HFFc6 (cell line): ENCODE measurements around the gene DEXI. TPM values are rescaled to one million over a fixed set of nuclear protein-coding genes. Genes with fewer than 3 reads are reported as not detected.
A peak's percentile ranks its signal among the peaks of the same experiment; 100 is the strongest.

ENCODE experiments used
- DNase-seq: peaks from one replicate; pipeline ENCODE4 v3.0.0-alpha.2; 2018
- H3K27ac Mint-ChIP-seq: 2 replicates; pipeline ENCODE4 v1.8.0; 2020; ENCODE audit warnings: mild to moderate bottlenecking, mixed read lengths
- H3K27me3 Mint-ChIP-seq: 2 replicates; pipeline ENCODE4 v1.8.0; 2021; ENCODE audit warnings: mild to moderate bottlenecking, moderate library complexity, mixed read lengths; ENCODE audit not compliant: insufficient read depth
- H3K36me3 Mint-ChIP-seq: 2 replicates; pipeline ENCODE4 v1.8.0; 2021; ENCODE audit warnings: low read depth, mixed read lengths
- H3K4me1 Mint-ChIP-seq: 2 replicates; pipeline ENCODE4 v1.8.0; 2020; ENCODE audit warnings: low read depth, mixed read lengths
- H3K4me3 Mint-ChIP-seq: 2 replicates; pipeline ENCODE4 v1.8.0; 2020; ENCODE audit warnings: mild to moderate bottlenecking, moderate library complexity, mixed read lengths
- H3K9me3 Mint-ChIP-seq: 2 replicates; pipeline ENCODE4 v1.8.0; 2020; ENCODE audit warnings: mild to moderate bottlenecking, mixed read lengths
- CTCF ChIP-seq: fragments of 200-600 bp; sonication (generic); IDR thresholded peaks from 2 replicates; pipeline ENCODE4 v1.5.0; 2021; ENCODE audit warnings: antibody characterized with exemption, mild to moderate bottlenecking
- total RNA-seq, 6 experiments: library from RNA; stranded (reverse); fragmentation: NEBNext Ultra II Directional; extraction: Animal tissue kit (Norgen Biotek cat#: 25700); gene quantifications; 2 replicates in 1 of 6; 3 replicates in 5 of 6; pipeline ENCODE4 v1.2.3, GENCODE V29; 2021

Gene DEXI
- total RNA-seq, 6 experiments from 2014 or later: 39.3 to 49.2 (median 44.3) TPM

DNA sequence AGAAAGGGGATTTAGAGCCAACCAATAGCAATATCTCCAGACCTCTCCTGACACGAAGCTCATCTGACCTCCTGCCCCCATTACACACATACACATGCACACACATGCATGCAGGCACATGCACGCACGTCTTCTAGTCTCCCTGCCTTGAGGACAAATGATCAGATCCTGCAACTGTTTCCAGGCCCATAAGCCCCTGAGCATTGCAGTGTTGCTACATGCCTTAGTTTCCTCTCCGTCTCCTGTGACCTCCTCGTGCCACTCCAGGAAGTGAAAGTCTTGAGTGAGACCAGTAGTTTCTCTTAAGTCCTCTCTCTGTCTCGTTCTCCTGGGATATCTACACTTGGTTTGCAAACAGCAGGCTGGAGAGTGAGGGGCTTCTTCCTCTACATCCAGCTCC lies 57.0 kb downstream of the DEXI start:
- H3K36me3 Mint-ChIP-seq: no peaks in the 10 kb centered on the region
- H3K27me3 Mint-ChIP-seq: peaks cover 59% of the 10 kb centered on the region
- DNase-seq: no peak
- H3K9me3 Mint-ChIP-seq: no peaks in the 10 kb centered on the region
- TF ChIP-seq CTCF: no peak
- H3K4me1 Mint-ChIP-seq: no peaks in the 10 kb centered on the region
- no peak overlapping the region for H3K4me3 Mint-ChIP-seq
- no peak overlapping the region for H3K27ac Mint-ChIP-seq

DNA sequence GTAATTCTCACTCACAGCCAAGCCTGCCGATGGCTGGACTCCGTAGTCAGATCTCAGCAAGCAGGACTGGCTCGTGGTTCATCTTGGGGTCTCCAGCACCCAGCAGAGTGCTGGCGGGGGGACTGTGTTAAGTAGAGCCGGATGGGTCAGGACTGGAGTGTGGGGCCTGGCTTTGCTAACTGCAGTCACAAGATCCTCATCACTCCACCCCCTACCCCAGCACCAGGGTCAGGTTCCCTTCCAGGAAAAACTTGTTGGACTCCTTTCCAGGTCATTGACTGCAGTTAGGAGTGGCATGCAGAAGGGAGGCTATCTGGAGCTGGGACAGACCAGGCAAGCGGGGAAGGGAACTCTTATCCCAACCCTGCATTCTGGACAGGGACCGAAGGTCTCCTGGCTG lies 59.3 kb downstream of the DEXI start:
- no peaks in the 10 kb centered on the region for H3K9me3 Mint-ChIP-seq
- no peak overlapping the region for H3K27ac Mint-ChIP-seq
- H3K36me3 Mint-ChIP-seq: no peaks in the 10 kb centered on the region
- peaks cover 10% of the 10 kb centered on the region for H3K4me1 Mint-ChIP-seq
- no peak for DNase-seq
- TF ChIP-seq CTCF: no peak
- peaks cover 56% of the 10 kb centered on the region for H3K27me3 Mint-ChIP-seq
- no peak overlapping the region for H3K4me3 Mint-ChIP-seq

- peaks cover 50% of the 10 kb centered on the region for H3K27me3 Mint-ChIP-seq
- H3K4me3 Mint-ChIP-seq: no peak overlapping the region
- no peaks in the 10 kb centered on the region for H3K36me3 Mint-ChIP-seq
- peaks cover 24% of the 10 kb centered on the region for H3K4me1 Mint-ChIP-seq
- DNase-seq: no peak
- H3K27ac Mint-ChIP-seq: no peak overlapping the region
- H3K9me3 Mint-ChIP-seq: no peaks in the 10 kb centered on the region
- no peak for TF ChIP-seq CTCF
Measured at GRCh38 chr16:10881479-10882030, 60.7 kb downstream of the DEXI start.

DNA sequence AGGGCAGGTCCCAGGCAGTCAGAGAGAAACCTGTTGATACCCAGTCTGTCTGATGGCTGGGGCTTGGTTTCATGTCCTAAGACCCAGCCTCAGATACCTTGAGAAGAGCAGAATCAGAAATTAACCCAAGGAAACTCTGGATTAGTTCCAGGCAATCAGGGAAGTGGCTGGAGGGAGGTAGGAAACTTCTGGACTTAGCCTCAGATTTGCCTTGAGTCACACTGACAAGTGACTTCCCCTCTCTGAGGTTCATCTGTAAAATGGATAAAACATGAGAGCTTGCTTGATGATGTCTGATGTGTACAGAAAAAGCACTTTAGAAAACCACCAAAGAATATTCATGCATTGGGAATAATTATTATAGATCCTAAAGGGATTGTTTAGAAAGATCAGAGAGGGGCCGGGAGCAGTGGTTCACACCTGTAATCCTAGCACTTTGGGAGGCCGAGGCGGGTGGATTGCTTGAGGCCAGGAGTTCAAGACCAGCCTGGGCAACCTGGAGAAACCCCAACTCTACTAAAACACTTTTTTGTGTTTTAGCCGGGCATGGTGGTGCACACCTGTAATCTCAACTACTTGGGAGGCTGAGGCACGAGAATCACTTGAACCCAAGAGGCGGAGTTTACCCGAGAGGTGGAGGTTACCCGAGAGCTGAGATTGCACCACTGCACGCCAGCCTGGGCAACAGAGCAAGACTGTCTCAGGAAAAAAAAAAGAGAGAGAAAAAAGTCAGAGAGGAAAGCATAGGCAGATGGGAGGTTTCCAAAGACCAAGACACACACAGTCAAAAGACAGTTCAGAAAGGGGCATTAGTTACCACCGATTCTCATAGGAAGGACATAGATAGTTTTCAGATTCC lies 61.4 kb downstream of the DEXI start:
- TF ChIP-seq CTCF: no peak
- Mint-ChIP-seq H3K9me3 (no peaks in the 10 kb centered on the region), H3K27ac (no peak overlapping the region), H3K27me3 (peaks cover 50% of the 10 kb centered on the region), H3K4me1 (peaks cover 28% of the 10 kb centered on the region), H3K36me3 (no peaks in the 10 kb centered on the region), H3K4me3 (no peak overlapping the region)
- DNase-seq: no peak

GRCh38 chr16:10879681-10880589 lies 62.3 kb downstream of the DEXI start:
- H3K36me3 Mint-ChIP-seq: no peaks in the 10 kb centered on the region
- H3K27me3 Mint-ChIP-seq: peaks cover 51% of the 10 kb centered on the region
- peak overlapping the region; percentile 91 for H3K4me3 Mint-ChIP-seq

More at GRCh38 chr16:10879681-10880589, 62.3 kb downstream of the DEXI start:
- TF ChIP-seq CTCF: no peak
- DNase-seq: no peak
- Mint-ChIP-seq H3K4me1 (peaks cover 28% of the 10 kb centered on the region), H3K27ac (no peak overlapping the region), H3K9me3 (no peaks in the 10 kb centered on the region)

Other genes starting within 250 kb of the DEXI start
- not detected for gene TEKT5, start 247.5 kb downstream of the DEXI start, total RNA-seq
- gene NUBP1, start 198.6 kb downstream of the DEXI start, total RNA-seq: 10 to 100 TPM; 18.0 to 29.4 (median 25.1) TPM
- gene TVP23A, start 123.7 kb downstream of the DEXI start, total RNA-seq: not detected
- under 1 TPM in 5 of 6 experiments, not detected in 1; 0.11 to 0.24 (median 0.13) TPM for gene CIITA, start 65.3 kb downstream of the DEXI start, total RNA-seq
- gene CLEC16A, start 2.1 kb upstream of the DEXI start, total RNA-seq: 10 to 100 TPM; 19.4 to 23.2 (median 21.2) TPM